HepG2 (cell line): ENCODE data around the gene KHNYN. TPM values are rescaled to one million over a fixed set of nuclear protein-coding genes. Genes with fewer than 3 reads are reported as not detected.
A peak's percentile ranks its signal among the peaks of the same experiment; 100 is the strongest.

Source experiments
- AGO2 ChIP-seq: fragments of 200-400 bp; formaldehyde crosslinking; optimal IDR thresholded peaks from 2 replicates; pipeline ENCODE3; 2017; ENCODE audit warnings: mild to moderate bottlenecking, low read depth, low read length, moderate library complexity
- ATF7-NPFF ChIP-seq: sonication (generic); formaldehyde crosslinking; IDR thresholded peaks from 2 replicates; pipeline ENCODE4 v1.8.1; 2023; ENCODE audit warnings: mild to moderate bottlenecking, low read depth, missing genetic modification reagents, moderate library complexity
- DNMT1 ChIP-seq: sonication (generic); formaldehyde crosslinking; IDR thresholded peaks from 2 replicates; pipeline ENCODE4 v1.5.1; 2020; ENCODE audit warnings: mild to moderate bottlenecking, missing genetic modification reagents
- ETV5 ChIP-seq: IDR thresholded peaks from 2 replicates; pipeline ENCODE4 v1.6.1; 2018; ENCODE audit warnings: missing biosample characterization, missing genetic modification reagents, inconsistent platforms, borderline replicate concordance
- KDM5B ChIP-seq: sonication (generic); formaldehyde crosslinking; IDR thresholded peaks from 2 replicates; pipeline ENCODE4 v1.4.0; 2020; ENCODE audit warnings: missing genetic modification reagents, mild to moderate bottlenecking, borderline replicate concordance
- MLLT10 ChIP-seq: sonication (generic); formaldehyde crosslinking; IDR thresholded peaks from 2 replicates; pipeline ENCODE4 v1.4.0; 2020; ENCODE audit warnings: missing genetic modification reagents
- NBN ChIP-seq: fragments of 450-650 bp; conservative IDR thresholded peaks from 2 replicates; pipeline ENCODE4 v1.6.1; 2017
- PHF20 ChIP-seq: sonication (generic); formaldehyde crosslinking; IDR thresholded peaks from 2 replicates; pipeline ENCODE4 v1.5.0; 2020; ENCODE audit warnings: mild to moderate bottlenecking, missing genetic modification reagents
- SKI ChIP-seq: fragments of 450-650 bp; IDR thresholded peaks from one replicate; pipeline ENCODE4 v1.6.1; 2018; ENCODE audit warnings: mild to moderate bottlenecking; ENCODE audit not compliant: partially characterized antibody
- SMC3 ChIP-seq: IDR thresholded peaks from 2 replicates; pipeline ENCODE4 v1.6.1; 2011; ENCODE audit warnings: low read length, improper control_type of control experiment
- STAT5B ChIP-seq: sonication (generic); formaldehyde crosslinking; IDR thresholded peaks from 2 replicates; pipeline ENCODE4 v1.4.0; 2020; ENCODE audit warnings: missing genetic modification reagents
- ZC3H4 ChIP-seq: sonication (generic); formaldehyde crosslinking; IDR thresholded peaks from 2 replicates; pipeline ENCODE4 v1.4.0; 2020; ENCODE audit warnings: missing genetic modification reagents, borderline replicate concordance
- ZNF17 ChIP-seq: sonication (generic); formaldehyde crosslinking; IDR thresholded peaks from 2 replicates; pipeline ENCODE4 v1.5.0; 2020; ENCODE audit warnings: mild to moderate bottlenecking, missing genetic modification reagents
- ZNF329 ChIP-seq: sonication (generic); formaldehyde crosslinking; IDR thresholded peaks from 2 replicates; pipeline ENCODE4 v1.9.0; 2021; ENCODE audit warnings: low read depth, mild to moderate bottlenecking, missing genetic modification reagents
- ZNF460 ChIP-seq: sonication (generic); formaldehyde crosslinking; IDR thresholded peaks from 2 replicates; pipeline ENCODE4 v1.5.1; 2020; ENCODE audit warnings: missing genetic modification reagents, mild to moderate bottlenecking, borderline replicate concordance
- ZNF772 ChIP-seq: sonication (generic); formaldehyde crosslinking; IDR thresholded peaks from 2 replicates; pipeline ENCODE4 v1.5.0; 2020; ENCODE audit warnings: mild to moderate bottlenecking, missing genetic modification reagents
- ZSCAN22 ChIP-seq: sonication (generic); formaldehyde crosslinking; IDR thresholded peaks from 2 replicates; pipeline ENCODE4 v1.4.0; 2020; ENCODE audit warnings: mild to moderate bottlenecking, missing genetic modification reagents
- polyA plus RNA-seq, 8 experiments: library from polyadenylated mRNA; depleted of rRNA in 3 of 8; stranded (reverse) in 7 of 8; unstranded in 1 of 8; fragments of >200 nt; fragmentation: Illumina TruSeq in 4 of 8; extraction: Trizol in 4 of 8; gene quantifications; 2 replicates each; pipeline versions ENCODE4 v1.2.1 to v1.2.3, GENCODE V29; 2011 to 2016; ENCODE audit warnings: low read depth in 4 of 8, missing spikeins in 1 of 8, mixed read lengths in 1 of 8; ENCODE audit not compliant: insufficient read depth in 1 of 8
- total RNA-seq, 5 experiments: library from RNA; depleted of rRNA; stranded (reverse); fragments of >200 nt; fragmentation: Illumina TruSeq; extraction: Trizol; gene quantifications; 2 replicates each; pipeline ENCODE4 v1.2.3, GENCODE V29; 2016; ENCODE audit warnings: low read depth in 1 of 5
- TF ChIP-seq, protein P1 (sequence below): sonication (generic); formaldehyde crosslinking; IDR thresholded peaks from 2 replicates; pipeline ENCODE4 v1.8.1; 2023; ENCODE audit warnings: mild to moderate bottlenecking, missing genetic modification reagents
- TF ChIP-seq, protein P2 (sequence below): sonication (generic); formaldehyde crosslinking; conservative IDR thresholded peaks from 2 replicates; pipeline ENCODE4 v1.4.0; 2020; ENCODE audit warnings: mild to moderate bottlenecking, missing genetic modification reagents, moderate library complexity
- TF ChIP-seq, protein P3 (sequence below): sonication (generic); formaldehyde crosslinking; IDR thresholded peaks from 2 replicates; pipeline ENCODE4 v1.4.0; 2020; ENCODE audit warnings: mild to moderate bottlenecking, missing genetic modification reagents, borderline replicate concordance
- TF ChIP-seq, protein P4 (sequence below): IDR thresholded peaks from 2 replicates; pipeline ENCODE4 v1.6.1; 2016; ENCODE audit warnings: missing compliant biosample characterization, missing genetic modification reagents, borderline replicate concordance

Gene KHNYN
- total and polyA plus RNA-seq, 2 of the 13 experiments (the other 11 are each of a cell fraction or from before 2014, with no cell fraction given) = 52.8 to 75.7 TPM

DNA sequence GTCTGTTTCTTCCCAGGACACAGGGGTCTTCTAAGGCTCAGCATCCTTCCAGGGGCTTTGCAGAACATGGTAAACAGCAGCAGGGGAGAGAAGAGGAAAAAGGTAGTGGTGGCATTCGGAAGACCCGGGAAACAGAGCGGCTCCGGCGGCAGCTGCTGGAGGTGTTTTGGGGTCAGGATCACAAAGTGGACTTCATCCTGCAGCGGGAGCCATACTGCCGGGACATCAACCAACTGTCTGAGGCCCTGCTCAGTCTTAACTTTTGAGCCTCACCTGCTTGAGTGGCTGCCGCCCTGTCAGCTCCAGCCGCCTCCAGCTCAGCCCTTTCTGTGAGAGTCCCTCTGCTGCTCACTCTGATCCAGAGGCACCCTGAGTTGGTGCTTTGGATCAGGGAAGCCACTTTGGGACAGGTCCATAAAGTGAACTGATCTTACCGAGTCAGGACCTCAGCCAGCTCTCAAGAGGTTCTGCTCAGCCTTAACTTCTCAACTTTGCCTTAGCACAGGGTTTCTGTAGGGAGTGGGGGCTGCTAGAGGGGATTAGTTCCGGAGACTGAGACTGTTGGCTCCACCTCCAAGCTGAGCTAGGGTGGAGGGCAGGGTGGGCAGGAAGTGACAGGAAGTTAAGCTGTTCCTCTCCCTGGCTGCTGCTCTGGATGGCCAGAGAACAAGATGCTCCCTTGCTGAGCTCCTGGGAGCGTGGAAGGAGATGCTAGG lies 7.4 kb downstream of the KHNYN start (continued):
- TF ChIP-seq, protein P1, sequence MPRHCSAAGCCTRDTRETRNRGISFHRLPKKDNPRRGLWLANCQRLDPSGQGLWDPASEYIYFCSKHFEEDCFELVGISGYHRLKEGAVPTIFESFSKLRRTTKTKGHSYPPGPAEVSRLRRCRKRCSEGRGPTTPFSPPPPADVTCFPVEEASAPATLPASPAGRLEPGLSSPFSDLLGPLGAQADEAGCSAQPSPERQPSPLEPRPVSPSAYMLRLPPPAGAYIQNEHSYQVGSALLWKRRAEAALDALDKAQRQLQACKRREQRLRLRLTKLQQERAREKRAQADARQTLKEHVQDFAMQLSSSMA (CRISPR knock-in tag) = 0 out of 2 replicates have a peak, but pooled peaks have one; percentile 75
- TF ChIP-seq ATF7-NPFF (CRISPR knock-in tag) = peak; percentile 35; the same call in 1 of the 2 replicates
- 0 out of 2 replicates have a peak, but pooled peaks have one; percentile 13 for TF ChIP-seq MLLT10 (CRISPR knock-in tag)
- no peak for TF ChIP-seq STAT5B (CRISPR knock-in tag)
- no peak for TF ChIP-seq SMC3
- peak; percentile 38 for TF ChIP-seq AGO2
- TF ChIP-seq SKI = no peak
- TF ChIP-seq DNMT1 (CRISPR knock-in tag) = 0 out of 2 replicates have a peak, but pooled peaks have one; percentile 68
- TF ChIP-seq, protein P2, sequence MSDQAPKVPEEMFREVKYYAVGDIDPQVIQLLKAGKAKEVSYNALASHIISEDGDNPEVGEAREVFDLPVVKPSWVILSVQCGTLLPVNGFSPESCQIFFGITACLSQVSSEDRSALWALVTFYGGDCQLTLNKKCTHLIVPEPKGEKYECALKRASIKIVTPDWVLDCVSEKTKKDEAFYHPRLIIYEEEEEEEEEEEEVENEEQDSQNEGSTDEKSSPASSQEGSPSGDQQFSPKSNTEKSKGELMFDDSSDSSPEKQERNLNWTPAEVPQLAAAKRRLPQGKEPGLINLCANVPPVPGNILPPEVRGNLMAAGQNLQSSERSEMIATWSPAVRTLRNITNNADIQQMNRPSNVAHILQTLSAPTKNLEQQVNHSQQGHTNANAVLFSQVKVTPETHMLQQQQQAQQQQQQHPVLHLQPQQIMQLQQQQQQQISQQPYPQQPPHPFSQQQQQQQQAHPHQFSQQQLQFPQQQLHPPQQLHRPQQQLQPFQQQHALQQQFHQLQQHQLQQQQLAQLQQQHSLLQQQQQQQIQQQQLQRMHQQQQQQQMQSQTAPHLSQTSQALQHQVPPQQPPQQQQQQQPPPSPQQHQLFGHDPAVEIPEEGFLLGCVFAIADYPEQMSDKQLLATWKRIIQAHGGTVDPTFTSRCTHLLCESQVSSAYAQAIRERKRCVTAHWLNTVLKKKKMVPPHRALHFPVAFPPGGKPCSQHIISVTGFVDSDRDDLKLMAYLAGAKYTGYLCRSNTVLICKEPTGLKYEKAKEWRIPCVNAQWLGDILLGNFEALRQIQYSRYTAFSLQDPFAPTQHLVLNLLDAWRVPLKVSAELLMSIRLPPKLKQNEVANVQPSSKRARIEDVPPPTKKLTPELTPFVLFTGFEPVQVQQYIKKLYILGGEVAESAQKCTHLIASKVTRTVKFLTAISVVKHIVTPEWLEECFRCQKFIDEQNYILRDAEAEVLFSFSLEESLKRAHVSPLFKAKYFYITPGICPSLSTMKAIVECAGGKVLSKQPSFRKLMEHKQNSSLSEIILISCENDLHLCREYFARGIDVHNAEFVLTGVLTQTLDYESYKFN (CRISPR knock-in tag) = no peak
- no peak for TF ChIP-seq ZNF329 (CRISPR knock-in tag)
- no peak for TF ChIP-seq ZNF17 (CRISPR knock-in tag)
- TF ChIP-seq KDM5B (CRISPR knock-in tag) = peak; percentile 25
- no peak for TF ChIP-seq ETV5 (CRISPR knock-in tag)
- TF ChIP-seq NBN = no peak
- 0 out of 2 replicates have a peak, but pooled peaks have one; percentile 57 for TF ChIP-seq ZC3H4 (CRISPR knock-in tag)
- no peak for TF ChIP-seq ZSCAN22 (CRISPR knock-in tag)
- TF ChIP-seq ZNF460 (CRISPR knock-in tag) = no peak; the same call in 1 of the 2 replicates
- TF ChIP-seq, protein P3, sequence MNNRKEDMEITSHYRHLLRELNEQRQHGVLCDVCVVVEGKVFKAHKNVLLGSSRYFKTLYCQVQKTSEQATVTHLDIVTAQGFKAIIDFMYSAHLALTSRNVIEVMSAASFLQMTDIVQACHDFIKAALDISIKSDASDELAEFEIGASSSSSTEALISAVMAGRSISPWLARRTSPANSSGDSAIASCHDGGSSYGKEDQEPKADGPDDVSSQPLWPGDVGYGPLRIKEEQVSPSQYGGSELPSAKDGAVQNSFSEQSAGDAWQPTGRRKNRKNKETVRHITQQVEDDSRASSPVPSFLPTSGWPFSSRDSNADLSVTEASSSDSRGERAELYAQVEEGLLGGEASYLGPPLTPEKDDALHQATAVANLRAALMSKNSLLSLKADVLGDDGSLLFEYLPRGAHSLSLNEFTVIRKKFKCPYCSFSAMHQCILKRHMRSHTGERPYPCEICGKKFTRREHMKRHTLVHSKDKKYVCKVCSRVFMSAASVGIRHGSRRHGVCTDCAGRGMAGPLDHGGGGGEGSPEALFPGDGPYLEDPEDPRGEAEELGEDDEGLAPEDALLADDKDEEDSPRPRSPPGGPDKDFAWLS = no peak
- TF ChIP-seq, protein P4, sequence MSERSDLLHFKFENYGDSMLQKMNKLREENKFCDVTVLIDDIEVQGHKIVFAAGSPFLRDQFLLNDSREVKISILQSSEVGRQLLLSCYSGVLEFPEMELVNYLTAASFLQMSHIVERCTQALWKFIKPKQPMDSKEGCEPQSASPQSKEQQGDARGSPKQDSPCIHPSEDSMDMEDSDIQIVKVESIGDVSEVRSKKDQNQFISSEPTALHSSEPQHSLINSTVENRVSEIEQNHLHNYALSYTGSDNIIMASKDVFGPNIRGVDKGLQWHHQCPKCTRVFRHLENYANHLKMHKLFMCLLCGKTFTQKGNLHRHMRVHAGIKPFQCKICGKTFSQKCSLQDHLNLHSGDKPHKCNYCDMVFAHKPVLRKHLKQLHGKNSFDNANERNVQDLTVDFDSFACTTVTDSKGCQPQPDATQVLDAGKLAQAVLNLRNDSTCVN = no peak
- TF ChIP-seq ZNF772 (CRISPR knock-in tag) = 0 out of 2 replicates have a peak, but pooled peaks have one; percentile 69
- peak; percentile 14; the same call in 1 of the 2 replicates for TF ChIP-seq PHF20
